H54 (cell line): ENCODE results near the gene ARHGEF3.

ENCODE experiments used
- DNase-seq: peaks from one replicate; pipeline ENCODE4 v3.0.0; 2011; ENCODE audit warnings: low spot score, mixed read lengths; ENCODE audit not compliant: insufficient read length
- FAIRE-seq: peaks from 3 replicates; lab custom pipeline; 2011; peaks lifted over from hg19 to GRCh38; lab: Jason Lieb, UNC
- POLR2A ChIP-seq: IDR thresholded peaks from 2 replicates; pipeline ENCODE4 v1.6.1; 2011; ENCODE audit warnings: low read depth, mild to moderate bottlenecking, low read length

Gene ARHGEF3

GRCh38 chr3:56781762-56782161 lies 20.0 kb downstream of the ARHGEF3 start:
- no peak for FAIRE-seq
- no peak for TF ChIP-seq POLR2A
- DNase-seq: no peak

GRCh38 chr3:56780936-56781335 lies 20.8 kb downstream of the ARHGEF3 start:
- no peak for FAIRE-seq
- no peak for DNase-seq
- TF ChIP-seq POLR2A: no peak

GRCh38 chr3:56778893-56779292 lies 22.9 kb downstream of the ARHGEF3 start:
- FAIRE-seq (no peak), DNase-seq (no peak)
- no peak for TF ChIP-seq POLR2A

- DNase-seq (no peak), FAIRE-seq (no peak)
- TF ChIP-seq POLR2A: no peak
These were observed 25.2 kb downstream of the ARHGEF3 start for GRCh38 chr3:56776556-56776950.

GRCh38 chr3:56775838-56776555 lies 25.8 kb downstream of the ARHGEF3 start:
- TF ChIP-seq POLR2A: no peak
- no peak for FAIRE-seq

GRCh38 chr3:56775445-56775837 lies 26.3 kb downstream of the ARHGEF3 start:
- FAIRE-seq (no peak), DNase-seq (no peak)
- no peak for TF ChIP-seq POLR2A

More at GRCh38 chr3:56775838-56776555, 25.8 kb downstream of the ARHGEF3 start:
- DNase-seq: no peak

- FAIRE-seq: no peak
- no peak for TF ChIP-seq POLR2A
- no peak for DNase-seq
These were observed 27.8 kb downstream of the ARHGEF3 start for GRCh38 chr3:56773986-56774385.

GRCh38 chr3:56772952-56773938 lies 28.5 kb downstream of the ARHGEF3 start:
- no peak for TF ChIP-seq POLR2A
- DNase-seq: no peak
- no peak for FAIRE-seq

- no peak for TF ChIP-seq POLR2A
- DNase-seq (no peak), FAIRE-seq (no peak)
These were observed 30.4 kb downstream of the ARHGEF3 start for GRCh38 chr3:56771376-56771775.

- DNase-seq: no peak
- no peak for FAIRE-seq
- TF ChIP-seq POLR2A: no peak
These were observed 32.5 kb downstream of the ARHGEF3 start for GRCh38 chr3:56769116-56769707.

GRCh38 chr3:56764904-56765547 lies 36.7 kb downstream of the ARHGEF3 start:
- DNase-seq (no peak), FAIRE-seq (no peak)
- TF ChIP-seq POLR2A: no peak

GRCh38 chr3:56764184-56764583 lies 37.6 kb downstream of the ARHGEF3 start:
- FAIRE-seq: no peak
- TF ChIP-seq POLR2A: no peak
- no peak for DNase-seq

- TF ChIP-seq POLR2A: no peak
- FAIRE-seq (no peak), DNase-seq (no peak)
These were observed 38.5 kb downstream of the ARHGEF3 start for GRCh38 chr3:56763233-56763632.

- FAIRE-seq: no peak
- DNase-seq: no peak
These were observed 39.0 kb downstream of the ARHGEF3 start for GRCh38 chr3:56762718-56763117.

More at GRCh38 chr3:56762718-56763117, 39.0 kb downstream of the ARHGEF3 start:
- TF ChIP-seq POLR2A: no peak
